Measurements from ENCODE around the gene SLC41A2.

The SLC41A2 gene, protein sequence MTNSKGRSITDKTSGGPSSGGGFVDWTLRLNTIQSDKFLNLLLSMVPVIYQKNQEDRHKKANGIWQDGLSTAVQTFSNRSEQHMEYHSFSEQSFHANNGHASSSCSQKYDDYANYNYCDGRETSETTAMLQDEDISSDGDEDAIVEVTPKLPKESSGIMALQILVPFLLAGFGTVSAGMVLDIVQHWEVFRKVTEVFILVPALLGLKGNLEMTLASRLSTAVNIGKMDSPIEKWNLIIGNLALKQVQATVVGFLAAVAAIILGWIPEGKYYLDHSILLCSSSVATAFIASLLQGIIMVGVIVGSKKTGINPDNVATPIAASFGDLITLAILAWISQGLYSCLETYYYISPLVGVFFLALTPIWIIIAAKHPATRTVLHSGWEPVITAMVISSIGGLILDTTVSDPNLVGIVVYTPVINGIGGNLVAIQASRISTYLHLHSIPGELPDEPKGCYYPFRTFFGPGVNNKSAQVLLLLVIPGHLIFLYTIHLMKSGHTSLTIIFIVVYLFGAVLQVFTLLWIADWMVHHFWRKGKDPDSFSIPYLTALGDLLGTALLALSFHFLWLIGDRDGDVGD

DNA sequence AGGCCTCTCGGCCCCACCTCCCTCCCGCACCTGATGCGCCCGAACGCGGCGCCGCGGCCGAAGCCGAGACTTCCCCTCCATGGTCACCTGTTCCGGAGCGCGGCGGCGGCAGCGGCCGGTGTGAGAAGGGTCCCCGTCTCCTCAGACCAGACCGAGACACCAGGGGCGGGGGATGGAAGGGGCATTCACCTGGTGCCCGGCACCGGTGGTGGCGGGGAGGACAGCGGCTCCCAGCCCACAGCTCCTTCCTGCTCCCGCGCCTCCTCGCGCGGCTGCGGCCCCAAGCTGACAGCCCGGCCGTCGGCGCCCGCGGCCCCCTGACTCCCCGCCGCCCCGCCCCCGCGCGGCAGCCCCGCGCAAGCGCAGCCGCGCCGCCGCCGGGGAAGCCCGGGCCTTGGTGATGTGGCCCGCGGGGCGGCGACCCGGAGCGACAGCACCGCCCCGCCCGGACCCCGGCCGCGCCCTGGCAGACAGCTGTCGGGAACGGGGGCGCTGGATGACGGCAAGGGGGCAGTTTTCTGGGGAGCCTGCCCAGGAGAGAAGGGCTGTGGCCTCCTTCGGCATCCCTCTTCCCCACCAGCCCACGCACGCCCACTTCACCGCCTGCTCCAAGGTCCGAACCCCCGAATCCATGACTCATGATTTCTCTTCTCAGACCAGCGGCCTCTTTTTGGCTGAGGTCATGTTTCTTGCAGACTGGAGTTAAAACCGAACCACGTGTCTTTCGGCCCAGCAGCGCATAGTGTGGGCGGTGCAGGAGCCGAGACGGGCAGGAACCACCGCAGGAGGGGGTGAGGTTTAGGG is at the start of gene SLC41A2:
Gene SLC41A2 (minus strand): TSS at position 290 of the 804 bp plus-strand sequence. CDS start 29,763 bp downstream, outside the sequence.
- Histone ChIP-seq H3K27ac (peak within 1 kb of the TSS; percentile 83), H3K4me1 (peaks cover 14% of the 10 kb centered on the region), H2AFZ (peak within 1 kb of the TSS; percentile 98), H3K4me2 (ENCODE audit: low read length) (peak within 1 kb of the TSS; percentile 58), H3K4me3 (ENCODE audit: low read depth, low read length) (peak within 1 kb of the TSS; percentile 66), H3K79me2 (no peaks in the 10 kb centered on the region), H3K36me3 (ENCODE audit: control insufficient read depth, insufficient read depth, low read length) (no peaks in the 10 kb centered on the region), H3K9me3 (ENCODE audit: control insufficient read depth, low read length) (no peaks in the 10 kb centered on the region), H3K9ac (no peak within 1 kb of the TSS), H3K27me3 (ENCODE audit: control insufficient read depth, insufficient read depth, low read length) (no peaks in the 10 kb centered on the region)
- TF ChIP-seq, protein P1, sequence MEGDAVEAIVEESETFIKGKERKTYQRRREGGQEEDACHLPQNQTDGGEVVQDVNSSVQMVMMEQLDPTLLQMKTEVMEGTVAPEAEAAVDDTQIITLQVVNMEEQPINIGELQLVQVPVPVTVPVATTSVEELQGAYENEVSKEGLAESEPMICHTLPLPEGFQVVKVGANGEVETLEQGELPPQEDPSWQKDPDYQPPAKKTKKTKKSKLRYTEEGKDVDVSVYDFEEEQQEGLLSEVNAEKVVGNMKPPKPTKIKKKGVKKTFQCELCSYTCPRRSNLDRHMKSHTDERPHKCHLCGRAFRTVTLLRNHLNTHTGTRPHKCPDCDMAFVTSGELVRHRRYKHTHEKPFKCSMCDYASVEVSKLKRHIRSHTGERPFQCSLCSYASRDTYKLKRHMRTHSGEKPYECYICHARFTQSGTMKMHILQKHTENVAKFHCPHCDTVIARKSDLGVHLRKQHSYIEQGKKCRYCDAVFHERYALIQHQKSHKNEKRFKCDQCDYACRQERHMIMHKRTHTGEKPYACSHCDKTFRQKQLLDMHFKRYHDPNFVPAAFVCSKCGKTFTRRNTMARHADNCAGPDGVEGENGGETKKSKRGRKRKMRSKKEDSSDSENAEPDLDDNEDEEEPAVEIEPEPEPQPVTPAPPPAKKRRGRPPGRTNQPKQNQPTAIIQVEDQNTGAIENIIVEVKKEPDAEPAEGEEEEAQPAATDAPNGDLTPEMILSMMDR (IDR thresholded peaks at IDR 0.05): no peak

DNA sequence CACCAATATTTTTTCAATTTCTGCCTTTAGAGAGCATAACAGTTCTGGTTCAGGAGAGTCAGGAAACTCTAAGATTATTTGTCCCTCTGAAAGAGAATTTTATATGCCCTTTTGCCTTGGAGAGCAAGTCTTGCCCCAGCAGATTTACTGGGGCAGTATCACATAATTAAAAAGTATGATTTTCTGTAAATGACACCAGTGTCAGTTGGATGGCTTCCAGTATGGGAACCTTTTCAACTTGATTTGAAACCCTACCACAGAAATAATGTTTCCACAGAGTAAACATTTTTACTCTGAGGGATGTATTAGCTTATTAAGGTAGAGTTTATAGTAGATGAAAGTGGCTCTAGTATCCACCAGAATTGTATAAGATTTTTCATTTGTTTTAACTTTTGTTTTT is 43.4 kb upstream of the SLC41A2 start:
- no peak overlapping the region for H3K27ac ChIP-seq
- no peak overlapping the region for H3K4me3 ChIP-seq (ENCODE audit: low read depth, low read length)
- H3K4me1 ChIP-seq: peaks cover 7% of the 10 kb centered on the region
- peaks cover 1% of the 10 kb centered on the region for H3K79me2 ChIP-seq
- TF ChIP-seq, protein P1 (IDR thresholded peaks at IDR 0.05): no peak
- no peaks in the 10 kb centered on the region for H3K36me3 ChIP-seq (ENCODE audit: control insufficient read depth, insufficient read depth, low read length)
- H3K9me3 ChIP-seq (ENCODE audit: control insufficient read depth, low read length): no peaks in the 10 kb centered on the region
- H2AFZ ChIP-seq: no peak overlapping the region
- no peak overlapping the region for H3K4me2 ChIP-seq (ENCODE audit: low read length)
- H3K27me3 ChIP-seq (ENCODE audit: control insufficient read depth, insufficient read depth, low read length): no peaks in the 10 kb centered on the region
- no peak overlapping the region for H3K9ac ChIP-seq

DNA sequence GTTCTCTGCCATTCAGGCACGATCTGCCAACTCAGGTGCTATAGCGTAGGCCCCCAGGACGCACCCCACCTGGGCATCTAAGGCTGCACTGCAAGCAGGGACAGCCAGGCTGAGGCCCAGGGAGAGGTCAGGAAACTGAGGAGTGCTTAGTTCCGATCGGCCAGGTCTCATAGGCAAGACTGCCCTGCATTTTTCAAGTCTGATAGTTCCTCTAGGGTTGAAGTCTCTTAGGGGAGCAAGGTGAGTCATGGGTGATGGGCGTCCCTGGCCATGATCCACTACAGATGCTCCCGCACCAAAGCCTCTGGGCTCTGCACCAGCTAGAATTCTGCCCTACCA is 41.2 kb upstream of the SLC41A2 start:
- no peak overlapping the region for H2AFZ ChIP-seq
- H3K4me3 ChIP-seq (ENCODE audit: low read depth, low read length): no peak overlapping the region
- no peak overlapping the region for H3K4me2 ChIP-seq (ENCODE audit: low read length)
- H3K9ac ChIP-seq: no peak overlapping the region
- no peaks in the 10 kb centered on the region for H3K36me3 ChIP-seq (ENCODE audit: control insufficient read depth, insufficient read depth, low read length)
- H3K27me3 ChIP-seq (ENCODE audit: control insufficient read depth, insufficient read depth, low read length): no peaks in the 10 kb centered on the region
- peaks cover 2% of the 10 kb centered on the region for H3K79me2 ChIP-seq
- TF ChIP-seq, protein P1 (IDR thresholded peaks at IDR 0.05): no peak
- peaks cover 7% of the 10 kb centered on the region for H3K4me1 ChIP-seq
- H3K9me3 ChIP-seq (ENCODE audit: control insufficient read depth, low read length): no peaks in the 10 kb centered on the region
- H3K27ac ChIP-seq: no peak overlapping the region

DNA sequence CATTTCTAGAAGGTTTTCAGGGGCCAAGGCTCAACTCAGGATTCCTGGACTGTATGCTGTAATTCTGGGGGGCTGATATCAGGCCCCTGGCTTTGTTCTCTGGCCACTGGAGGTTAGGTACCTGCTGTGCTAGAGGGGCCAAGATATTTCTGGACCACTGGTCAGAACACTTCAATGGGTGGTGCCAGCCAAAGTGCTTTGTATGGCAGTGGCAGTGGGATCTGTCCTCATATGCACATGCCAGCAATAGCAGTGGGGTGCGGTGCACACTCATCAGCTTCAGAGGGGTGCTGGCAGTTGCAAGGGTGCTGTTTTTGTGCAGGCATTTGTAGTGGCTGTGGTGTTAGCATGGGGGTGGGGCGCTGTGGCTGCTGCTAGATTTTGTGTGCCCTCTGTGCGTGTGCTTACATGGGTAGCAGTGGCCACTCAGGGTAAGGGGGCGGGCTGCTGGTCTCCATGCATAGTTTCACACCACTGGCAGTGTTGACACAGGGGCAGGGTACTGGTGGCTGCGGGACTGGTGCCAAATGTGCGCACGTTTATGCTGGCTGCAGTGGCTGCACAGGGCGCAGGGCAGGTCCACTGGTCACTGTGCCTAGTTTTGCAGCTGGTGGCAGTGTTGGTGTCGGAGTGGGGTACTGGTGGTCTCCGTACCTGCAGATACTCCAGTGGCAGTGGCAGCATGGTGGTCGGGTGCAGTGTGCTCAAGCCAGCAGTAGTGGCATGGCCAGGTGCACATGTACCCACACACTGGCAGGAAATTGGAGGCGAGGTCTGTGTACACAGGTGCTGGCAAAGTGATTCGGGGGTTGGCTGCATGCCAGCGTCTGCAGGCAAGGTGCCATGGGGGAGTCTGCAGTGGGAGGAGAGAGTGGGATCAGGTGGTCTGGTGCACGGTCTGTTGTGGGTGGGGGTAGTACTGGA is 40.6 kb upstream of the SLC41A2 start:
- Histone ChIP-seq H3K9me3 (ENCODE audit: control insufficient read depth, low read length) (no peaks in the 10 kb centered on the region), H3K36me3 (ENCODE audit: control insufficient read depth, insufficient read depth, low read length) (no peaks in the 10 kb centered on the region), H3K27ac (no peak overlapping the region), H3K79me2 (peaks cover 2% of the 10 kb centered on the region), H3K9ac (no peak overlapping the region), H3K4me1 (peaks cover 7% of the 10 kb centered on the region), H3K27me3 (ENCODE audit: control insufficient read depth, insufficient read depth, low read length) (no peaks in the 10 kb centered on the region), H2AFZ (no peak overlapping the region), H3K4me2 (ENCODE audit: low read length) (no peak overlapping the region), H3K4me3 (ENCODE audit: low read depth, low read length) (no peak overlapping the region)
- TF ChIP-seq, protein P1 (IDR thresholded peaks at IDR 0.05): no peak
